HG02759 (cell line): ENCODE results near the gene TTL.

ENCODE experiments used
- ATAC-seq: cut with Tn5 transposase; IDR thresholded peaks from one replicate; pipeline ENCODE4 v1.9.1; 2021; ENCODE audit warnings: mild to moderate bottlenecking, moderate library complexity; ENCODE audit not compliant: unreplicated experiment

TTL gene

GRCh38 chr2:112580084-112580483 lies 98.1 kb downstream of the TTL start:
- ATAC-seq, result no peak

GRCh38 chr2:112582314-112582746 lies 100.4 kb downstream of the TTL start:
- no peak for ATAC-seq

GRCh38 chr2:112583497-112584133 lies 101.7 kb downstream of the TTL start:
- ATAC-seq, result no peak

- peak; percentile 89 for ATAC-seq
These were observed 102.4 kb downstream of the TTL start, which contains the start of gene CHCHD5 for GRCh38 chr2:112584134-112584890. CHCHD5 (plus strand) TSS chr2:112584609; CDS start chr2:112584648, 39 bp downstream.

GRCh38 chr2:112584891-112585250 lies 102.9 kb downstream of the TTL start:
- ATAC-seq, result no peak

- no peak for ATAC-seq
These were observed 103.4 kb downstream of the TTL start for GRCh38 chr2:112585400-112585799.

GRCh38 chr2:112585873-112586464 lies 104.0 kb downstream of the TTL start:
- no peak for ATAC-seq

GRCh38 chr2:112588611-112589045 lies 106.7 kb downstream of the TTL start:
- ATAC-seq, result no peak
